GM21737 (cell line): Measurements from ENCODE around the gene LARGE1.

Experiments used
- ATAC-seq: cut with Tn5 transposase; IDR thresholded peaks from one replicate; pipeline ENCODE4 v1.9.1; 2021; ENCODE audit warnings: mild to moderate bottlenecking, moderate library complexity; ENCODE audit not compliant: unreplicated experiment

Gene LARGE1

DNA sequence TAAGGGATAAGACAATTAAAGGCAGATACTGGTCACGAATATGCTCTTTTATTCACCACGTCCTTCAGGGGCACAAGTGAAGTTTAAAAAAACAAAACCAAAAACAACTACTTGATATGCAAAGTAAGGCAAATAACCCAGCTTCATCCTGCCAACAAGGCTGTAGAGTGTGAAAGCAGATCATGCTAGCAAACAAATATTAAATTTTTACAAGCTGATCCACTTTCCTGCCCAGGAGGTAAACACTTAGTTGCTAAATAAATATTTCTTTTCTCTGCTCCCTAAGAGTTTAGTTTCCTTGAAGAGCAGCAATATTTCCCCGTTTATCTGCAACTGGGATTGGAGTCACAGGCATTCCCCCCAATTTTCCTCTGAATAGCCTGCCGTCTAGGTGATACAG, 300.2 kb downstream of the LARGE1 start:
- no peak for ATAC-seq

DNA sequence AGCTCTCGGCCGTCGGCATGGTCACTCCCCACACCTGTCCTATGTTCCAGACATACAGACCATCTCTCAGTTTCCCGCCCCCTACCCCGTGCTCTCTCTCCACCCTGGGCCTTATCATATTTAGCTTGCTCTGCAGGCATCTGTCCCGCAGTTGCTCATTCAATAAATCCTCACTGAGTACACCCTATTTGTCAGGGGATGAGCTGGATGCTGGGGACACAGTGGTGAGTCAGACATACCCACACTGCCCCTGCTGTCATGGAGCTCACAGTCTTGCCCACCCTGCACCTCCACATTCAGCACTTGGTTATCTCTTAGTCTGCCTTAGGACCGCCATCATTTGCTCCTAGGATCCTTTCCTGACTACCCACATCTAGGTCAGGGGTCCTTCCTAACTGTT, 313.8 kb downstream of the LARGE1 start:
- ATAC-seq: no peak

DNA sequence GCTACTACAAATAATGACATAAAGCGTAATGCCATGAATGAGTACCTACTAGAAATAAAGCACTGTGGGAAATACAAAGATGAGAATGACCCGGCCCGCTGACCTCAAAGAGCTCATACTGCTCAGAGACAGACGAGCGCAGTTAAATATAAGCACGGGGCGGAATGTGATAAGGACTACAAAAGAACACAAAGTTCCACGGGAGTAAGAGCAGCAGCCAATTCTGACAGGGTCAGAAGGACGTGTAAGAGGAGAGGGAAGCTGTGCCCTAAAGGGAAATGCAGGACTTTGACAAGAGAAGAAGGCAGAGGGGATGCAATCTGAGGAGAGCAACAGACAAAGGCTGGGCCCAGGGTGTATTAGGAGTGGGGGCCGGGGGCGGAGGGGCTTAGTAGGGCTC, 314.6 kb downstream of the LARGE1 start:
- ATAC-seq: no peak

DNA sequence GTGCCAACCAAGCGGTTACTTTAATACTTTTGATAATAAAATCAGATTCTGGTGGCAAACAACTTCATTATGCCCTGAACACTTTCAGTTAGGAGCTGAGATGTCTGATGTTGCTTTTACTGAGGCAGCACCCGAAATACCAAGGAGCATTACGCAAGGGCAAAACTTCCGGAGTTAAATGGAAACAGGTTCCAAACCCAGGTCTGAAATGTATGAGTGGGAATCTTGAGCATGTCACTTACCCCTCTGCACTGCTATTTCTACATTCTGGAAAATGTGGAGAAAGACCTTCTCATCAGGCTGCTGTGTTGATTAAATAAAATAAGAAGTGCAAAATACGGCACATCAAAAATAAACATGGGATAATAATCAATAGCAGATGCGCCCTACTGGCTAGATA, 315.1 kb downstream of the LARGE1 start:
- ATAC-seq: no peak

DNA sequence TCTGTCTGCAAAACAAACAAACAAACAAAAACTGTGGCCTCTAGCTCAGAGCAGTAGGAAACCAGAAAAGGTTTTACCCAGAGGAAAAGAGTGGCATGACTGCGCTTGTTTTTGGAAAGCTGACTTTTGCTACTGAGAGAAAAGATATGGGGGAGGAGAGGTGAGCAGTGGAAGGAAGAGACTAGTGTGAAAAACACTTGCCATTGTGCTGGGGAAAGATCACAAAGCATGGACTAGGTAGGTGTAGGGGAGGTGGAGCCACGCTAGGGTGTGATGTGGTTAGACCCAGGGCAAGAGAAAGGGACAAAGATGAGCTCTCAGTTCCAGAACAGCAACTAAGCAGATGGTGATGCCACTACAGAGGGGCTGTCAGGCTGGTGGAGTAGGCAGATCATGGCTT, 319.2 kb downstream of the LARGE1 start:
- ATAC-seq: no peak

DNA sequence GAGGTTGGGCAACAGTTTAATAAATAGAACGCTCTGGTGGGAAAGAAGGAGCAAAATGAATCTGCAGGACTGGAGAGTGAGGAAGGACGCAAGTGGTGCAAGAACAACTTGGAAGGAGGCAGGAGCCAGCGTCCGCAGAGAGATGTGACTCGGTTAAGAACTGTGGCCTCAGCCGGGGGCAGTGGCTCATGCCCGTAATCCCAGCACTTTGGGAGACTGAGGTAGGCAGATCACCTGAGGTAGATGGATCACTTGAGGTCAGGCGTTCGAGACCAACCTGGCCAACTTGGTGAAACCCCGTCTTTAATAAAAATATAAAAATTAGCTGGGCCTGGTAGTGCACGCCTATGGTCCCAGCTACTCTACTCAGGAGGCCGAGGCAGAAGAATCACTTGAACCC, 319.7 kb downstream of the LARGE1 start:
- no peak for ATAC-seq

DNA sequence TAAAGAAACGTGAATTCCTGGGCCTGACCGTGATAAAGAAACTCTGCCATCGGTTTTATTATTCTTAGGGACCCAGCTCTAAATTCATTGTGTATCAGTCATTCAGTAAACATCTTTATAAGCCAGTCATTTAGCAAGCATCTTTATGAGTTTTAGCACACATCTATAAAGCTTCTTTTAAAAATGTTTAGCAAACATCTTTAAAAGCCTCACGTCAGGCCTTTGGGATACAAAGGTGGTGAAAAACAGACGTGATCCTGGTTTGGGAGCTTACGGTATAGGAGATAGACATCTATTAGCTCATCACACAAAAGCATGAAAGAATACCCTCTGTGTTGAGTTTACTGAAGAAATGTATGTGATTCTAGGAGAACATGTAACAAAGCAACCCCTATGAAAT, 320.2 kb downstream of the LARGE1 start:
- ATAC-seq: no peak

DNA sequence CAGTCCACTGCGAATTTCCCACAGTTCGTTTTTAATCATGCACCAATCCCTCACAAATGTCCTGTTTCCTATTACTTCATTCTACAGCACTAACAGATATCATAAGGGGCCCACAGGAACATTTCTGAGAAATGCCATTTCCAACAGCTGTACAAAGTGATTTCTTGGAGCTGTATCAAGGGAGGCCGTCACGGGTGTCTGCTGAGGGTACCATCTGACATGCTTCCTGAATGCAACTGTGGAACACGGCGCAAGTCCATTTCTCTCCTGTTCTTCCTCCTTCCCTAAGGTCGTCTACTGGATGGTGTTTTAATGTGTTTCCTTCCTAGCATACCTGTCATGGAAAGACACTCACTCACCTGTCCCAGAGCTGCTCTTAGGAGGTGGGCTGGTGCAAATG, 320.7 kb downstream of the LARGE1 start:
- ATAC-seq: no peak

DNA sequence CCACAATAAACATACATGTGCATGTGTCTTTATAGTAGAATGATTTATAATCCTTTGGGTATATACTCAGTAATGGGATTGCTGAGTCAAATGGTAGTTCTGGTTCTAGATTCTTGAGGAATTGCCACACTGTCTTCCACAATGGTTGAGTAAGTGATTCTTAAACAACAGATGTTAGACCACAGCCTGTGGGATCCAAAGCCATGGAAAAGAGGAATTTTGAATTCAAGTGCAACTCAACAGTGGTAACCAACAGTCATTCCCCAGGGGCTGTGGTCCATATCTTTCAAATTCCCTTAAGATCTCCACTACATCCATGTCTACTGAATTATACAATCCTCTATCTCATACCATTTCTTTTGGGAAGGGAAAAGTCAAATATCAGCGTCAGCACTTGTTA, 321.5 kb downstream of the LARGE1 start:
- no peak for ATAC-seq

DNA sequence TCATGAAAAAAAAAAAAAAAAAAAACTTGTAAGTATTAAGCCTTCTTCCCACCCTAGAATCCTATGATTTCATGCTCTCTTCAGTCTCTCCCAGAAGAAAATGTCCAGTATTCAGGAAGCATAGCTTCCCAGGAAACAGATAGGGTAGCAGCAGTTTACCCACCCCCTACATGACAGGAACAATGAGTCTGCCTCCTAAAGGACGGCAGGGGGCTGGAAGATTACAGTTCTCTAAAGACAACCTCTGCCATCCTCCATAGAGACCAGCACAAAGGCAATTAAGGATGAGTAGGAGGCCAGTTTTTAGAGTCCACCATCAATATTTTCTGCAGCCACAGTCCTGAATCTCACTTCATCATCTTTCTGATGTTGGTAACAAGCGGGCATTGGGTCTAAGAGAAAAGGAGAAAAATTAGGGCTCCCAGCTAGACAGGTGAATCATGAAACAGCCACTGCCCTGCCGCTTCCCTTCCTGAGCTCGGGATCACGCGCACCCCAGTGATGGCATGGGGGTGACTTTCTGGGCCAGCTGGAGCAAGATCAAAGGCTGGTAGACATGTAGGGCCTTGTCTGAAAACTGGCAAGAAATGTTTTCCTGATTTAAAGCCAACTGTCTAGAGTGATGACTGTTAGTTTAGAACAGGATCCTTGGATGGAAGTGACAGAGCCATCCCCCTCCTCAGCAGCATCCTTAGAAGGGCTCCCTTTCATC, 322.8 kb downstream of the LARGE1 start:
- no peak for ATAC-seq

DNA sequence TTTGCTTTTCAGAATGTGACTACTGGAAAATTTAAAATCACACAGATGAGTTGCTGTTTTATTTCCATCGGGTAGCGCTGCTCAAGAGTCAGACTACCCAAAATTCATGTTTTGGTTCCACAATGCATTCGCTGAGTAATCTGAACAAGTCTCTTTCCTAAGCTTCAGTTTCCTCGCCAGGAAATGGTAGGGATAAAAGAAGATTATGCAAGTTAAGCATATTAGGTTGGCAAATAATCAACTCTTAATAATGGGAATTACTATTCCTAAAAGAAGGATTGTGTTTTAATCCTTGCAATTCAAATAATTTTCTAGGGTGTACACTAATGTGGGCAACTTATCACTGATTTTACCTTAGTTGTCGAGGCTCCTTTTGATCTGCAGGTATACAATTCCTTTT, 326.5 kb downstream of the LARGE1 start:
- ATAC-seq: no peak

DNA sequence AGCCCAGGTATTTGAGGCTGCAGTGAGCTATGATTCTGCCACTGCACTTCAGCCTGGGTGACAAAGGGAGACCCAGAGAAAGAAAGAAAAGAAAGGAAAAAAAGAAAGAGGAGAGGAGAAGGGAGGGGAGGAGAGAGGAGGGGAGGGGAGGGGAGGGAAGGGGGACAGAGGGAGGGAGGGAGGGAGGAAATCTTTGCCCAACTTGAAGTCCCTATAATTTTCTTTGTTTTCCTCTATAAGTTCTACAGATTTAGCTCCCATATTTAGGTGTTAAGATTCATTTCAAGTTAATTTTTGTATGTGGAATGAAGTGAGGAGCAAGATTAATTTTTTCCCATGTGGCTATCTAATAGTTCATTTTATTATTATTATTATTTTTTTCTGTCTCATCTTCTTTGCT, 328.3 kb downstream of the LARGE1 start:
- no peak for ATAC-seq

DNA sequence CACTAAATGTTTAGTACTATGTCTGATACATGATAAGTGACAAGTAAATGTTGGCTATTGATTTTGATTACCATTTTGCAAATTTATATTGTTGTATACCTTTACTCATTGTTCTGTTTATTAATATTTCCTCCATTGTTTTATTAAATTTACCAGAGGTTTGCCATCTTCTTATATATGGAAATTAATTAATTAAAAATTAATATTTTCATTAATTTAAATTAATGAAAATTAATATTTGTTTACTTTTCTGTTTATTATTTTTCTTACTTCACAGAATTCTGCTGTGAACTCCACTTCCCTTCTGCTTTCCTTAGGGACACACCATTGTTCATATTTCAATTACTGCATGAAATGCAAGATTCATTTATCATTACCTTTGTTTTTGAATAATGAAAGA, 331.0 kb downstream of the LARGE1 start:
- no peak for ATAC-seq

DNA sequence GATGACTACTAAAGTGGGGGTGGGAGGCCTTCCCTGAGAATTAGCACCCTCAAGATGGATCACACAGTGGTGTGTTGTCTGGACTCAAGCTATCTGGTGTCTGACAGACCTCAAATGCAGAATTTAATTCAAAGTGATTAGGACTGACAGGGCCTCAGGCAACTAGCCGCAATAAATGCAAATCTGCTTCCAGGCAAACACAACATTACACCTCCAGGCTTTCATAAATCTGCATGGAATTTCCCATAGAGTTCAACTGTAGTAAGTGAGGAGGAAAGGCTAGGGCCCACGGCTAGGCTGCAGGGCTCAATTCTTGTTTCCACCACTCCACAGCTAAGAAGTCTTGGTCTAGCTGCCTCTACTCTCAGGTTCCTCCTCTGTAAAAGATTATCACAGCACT, 331.4 kb downstream of the LARGE1 start:
- ATAC-seq: no peak

DNA sequence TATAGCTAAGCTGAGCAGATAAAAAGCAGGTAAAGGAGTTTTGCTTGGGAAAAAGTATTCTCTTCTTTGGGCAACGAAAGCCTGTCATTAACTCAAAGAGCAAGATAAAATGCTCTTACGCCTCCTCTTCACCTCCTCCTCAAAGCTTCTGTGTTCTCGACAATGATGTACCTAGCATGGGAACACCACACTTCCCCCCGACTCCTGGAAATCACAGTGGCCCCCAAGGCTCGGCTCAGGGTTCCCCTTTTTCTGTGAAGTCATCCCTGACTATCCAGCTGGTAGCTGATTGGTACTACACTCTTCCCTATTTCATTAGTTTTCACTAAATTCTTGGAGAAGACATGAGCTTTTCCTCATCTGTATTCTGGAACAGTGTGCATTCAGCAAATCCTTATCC, 336.1 kb downstream of the LARGE1 start:
- ATAC-seq: no peak

DNA sequence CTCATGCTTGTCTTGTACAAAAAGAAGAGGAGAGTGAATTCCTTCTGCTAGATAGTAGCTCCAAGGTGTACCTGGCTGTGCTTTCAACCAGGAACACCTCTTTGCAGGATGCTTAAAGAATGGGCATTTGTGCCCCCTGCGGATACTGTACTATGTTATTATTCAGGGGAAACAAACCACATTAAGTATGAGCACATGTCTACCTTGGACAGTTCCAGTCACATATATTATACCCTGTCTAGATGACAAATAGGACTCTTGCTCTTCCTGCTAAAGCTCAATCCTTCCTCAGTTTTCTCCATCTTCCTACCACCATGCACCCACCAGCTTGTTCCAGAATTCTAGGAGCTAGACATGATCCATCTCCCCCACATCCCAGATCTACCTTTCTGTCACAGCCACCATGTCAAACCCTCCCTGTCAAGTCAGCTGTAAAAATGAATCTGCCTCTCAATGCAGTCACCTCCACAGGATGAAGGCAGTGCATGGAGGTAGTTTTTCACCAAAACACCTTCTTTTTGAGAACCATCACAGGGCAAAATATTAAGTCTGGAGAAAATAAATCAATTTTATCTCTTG, 337.4 kb downstream of the LARGE1 start:
- ATAC-seq: no peak

DNA sequence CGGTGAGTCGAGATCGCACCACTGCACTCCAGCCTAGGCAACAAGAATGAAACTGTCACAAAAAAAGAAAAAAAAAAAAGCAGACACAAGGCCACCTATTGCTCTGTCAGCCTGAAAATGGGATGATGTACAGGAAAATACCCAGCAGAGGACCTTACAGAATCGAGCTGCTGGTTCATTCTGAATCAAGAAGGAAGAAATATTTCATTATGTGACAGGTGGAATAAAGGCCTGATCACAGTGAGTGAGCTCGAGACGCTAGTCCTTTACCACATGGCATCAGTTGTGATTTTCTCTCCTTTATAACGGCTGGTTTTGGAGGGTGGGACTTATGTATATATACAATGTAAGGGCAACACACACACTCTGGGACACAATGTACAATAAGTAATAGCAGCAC, 340.0 kb downstream of the LARGE1 start:
- no peak for ATAC-seq

DNA sequence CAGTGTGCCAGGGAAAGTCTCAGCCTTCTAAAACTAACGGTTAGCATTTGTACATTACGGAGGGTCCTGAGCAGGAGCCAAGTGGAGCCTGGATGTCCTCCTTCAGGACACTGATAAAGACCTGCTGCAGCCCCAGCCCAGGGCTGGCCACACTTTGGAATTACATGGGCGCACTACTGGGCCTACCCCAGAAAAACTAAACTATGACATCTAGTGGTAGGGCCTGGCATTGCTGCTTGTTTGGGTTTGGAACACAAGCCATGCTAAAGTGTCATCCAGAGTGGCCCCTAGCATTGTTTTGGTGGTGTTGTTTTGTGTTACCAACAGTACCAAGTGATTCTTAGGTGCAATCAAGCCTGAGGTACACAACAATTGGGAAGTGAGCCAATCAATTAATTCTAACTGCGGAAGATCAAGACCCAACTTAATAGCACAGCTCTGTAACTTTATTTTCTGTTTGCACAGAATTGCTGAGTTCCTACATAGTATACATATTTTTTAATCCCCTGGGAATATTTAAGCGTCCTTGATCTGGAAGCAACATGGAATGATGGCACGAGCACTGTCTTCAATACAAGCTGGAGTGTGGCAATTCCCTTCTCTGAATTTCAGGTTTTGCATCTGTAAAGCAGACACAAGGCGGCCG, 340.7 kb downstream of the LARGE1 start:
- ATAC-seq: no peak

DNA sequence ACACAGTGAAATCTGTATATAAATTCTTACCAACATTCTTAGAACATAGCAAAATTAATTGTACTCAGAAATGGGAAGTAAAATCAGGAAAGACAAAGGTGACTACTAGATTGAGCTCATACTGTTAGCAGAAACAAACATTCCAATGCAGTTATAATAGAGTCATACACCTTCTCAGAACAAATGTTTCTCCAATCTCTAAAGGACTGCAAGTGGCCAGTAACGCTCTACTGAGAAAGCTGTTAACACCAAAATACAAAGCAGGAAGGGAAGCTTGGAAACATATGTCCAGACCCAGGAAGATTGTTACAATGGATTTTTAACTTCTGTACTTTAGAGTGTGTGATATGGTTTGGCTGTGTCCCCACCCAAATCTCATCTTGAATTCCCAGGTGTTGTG, 341.5 kb downstream of the LARGE1 start:
- ATAC-seq: no peak

DNA sequence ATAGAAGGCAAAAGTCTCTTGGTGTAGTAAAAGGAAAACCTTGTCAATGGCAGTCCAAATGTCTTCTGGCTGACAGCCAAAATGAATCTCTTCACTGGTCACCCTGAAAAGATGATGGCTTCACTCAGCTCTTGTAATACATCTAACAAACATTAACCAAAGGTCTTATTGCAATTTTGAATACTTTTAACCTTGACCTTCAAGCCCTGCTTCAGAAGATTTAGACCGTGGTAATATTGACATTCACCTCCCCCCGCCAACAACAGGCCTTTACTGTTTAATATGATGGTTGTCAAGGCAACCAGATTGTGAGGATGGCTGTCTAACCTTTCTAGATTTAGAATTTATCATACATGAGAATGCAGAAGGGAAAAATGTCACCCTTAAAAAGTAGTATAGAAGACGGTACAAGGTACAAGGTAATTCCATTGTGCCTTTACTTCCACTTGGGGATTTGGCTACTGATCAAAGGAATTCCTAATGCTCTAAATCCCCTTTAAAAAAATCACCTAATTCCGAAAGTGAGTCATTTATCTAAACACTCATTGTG, 342.3 kb downstream of the LARGE1 start:
- ATAC-seq: no peak

DNA sequence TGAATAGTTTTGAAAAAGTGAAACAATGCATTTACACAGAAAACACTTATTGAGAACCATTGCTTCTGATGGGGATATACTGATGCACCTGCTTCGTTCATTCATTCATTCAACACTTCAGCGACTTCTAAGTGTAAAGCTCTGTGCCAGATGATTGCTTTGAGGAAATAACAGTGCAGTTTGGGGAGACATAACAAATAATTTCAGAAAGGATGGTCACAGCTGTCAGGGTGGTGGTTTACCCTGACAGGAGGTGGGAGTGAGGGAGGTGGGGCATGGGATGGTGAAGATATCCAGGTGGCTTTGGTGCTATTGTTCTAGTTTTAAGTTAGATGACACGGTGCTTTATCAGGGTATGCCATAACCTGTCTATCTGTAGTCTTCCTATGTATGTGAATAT, 344.1 kb downstream of the LARGE1 start:
- no peak for ATAC-seq

DNA sequence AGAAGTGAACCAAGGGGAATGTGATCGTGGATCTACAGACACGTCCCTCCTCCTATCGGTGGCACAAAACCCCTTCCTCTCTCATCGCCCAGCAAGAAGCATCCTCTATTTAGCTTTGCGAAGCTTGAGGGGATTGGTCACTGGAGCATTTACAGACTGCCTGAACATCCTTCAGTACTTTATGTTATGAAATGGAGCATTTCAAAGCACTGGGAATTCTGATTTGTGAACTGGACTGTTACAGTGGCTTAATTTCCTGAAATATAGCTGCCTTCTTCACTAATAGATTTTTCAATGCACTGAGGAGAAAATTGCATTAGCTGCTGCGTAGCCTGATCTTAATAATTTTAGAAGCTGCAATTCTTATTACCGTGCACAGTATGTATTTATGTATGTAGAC, 344.5 kb downstream of the LARGE1 start:
- ATAC-seq: no peak
